HG02852 (cell line): Measurements from ENCODE around the gene SNRPD2.
A peak's percentile ranks its signal among the peaks of the same experiment; 100 is the strongest.
"Not testable (repeated sequence)": the region's sequence is repeated elsewhere in the genome, so short reads cannot be mapped to it uniquely, and the experiment has no call there.

Source experiments
- ATAC-seq: cut with Tn5 transposase; IDR thresholded peaks from one replicate; pipeline ENCODE4 v1.9.1; 2021; ENCODE audit warnings: mild to moderate bottlenecking, moderate library complexity; ENCODE audit not compliant: unreplicated experiment

SNRPD2 gene

GRCh38 chr19:45691516-45692186, at the start of gene SNRPD2:
Gene SNRPD2 (minus strand): TSS chr19:45691953. CDS start chr19:45691888, 65 bp downstream.
- ATAC-seq = peak; percentile 40

- no peak for ATAC-seq
Measured at GRCh38 chr19:45739498-45740439, 48.0 kb upstream of the SNRPD2 start.

GRCh38 chr19:45733160-45733810, 41.5 kb upstream of the SNRPD2 start, which contains the start of gene MEIOSIN:
Gene MEIOSIN (plus strand): TSS chr19:45733439. CDS start chr19:45735377, 1,938 bp downstream.
- ATAC-seq = no peak

- ATAC-seq = peak; percentile 83
Measured at GRCh38 chr19:45730368-45731288, 38.9 kb upstream of the SNRPD2 start, which contains the start of gene FBXO46. Gene FBXO46 (minus strand): TSS chr19:45730896. CDS start chr19:45713495, 17,401 bp downstream.

GRCh38 chr19:45729800-45730290, 38.1 kb upstream of the SNRPD2 start:
- no peak for ATAC-seq

- ATAC-seq = not testable (repeated sequence)
Measured at GRCh38 chr19:45728683-45729082, 36.9 kb upstream of the SNRPD2 start.

GRCh38 chr19:45720065-45720464, 28.3 kb upstream of the SNRPD2 start:
- not testable (repeated sequence) for ATAC-seq

GRCh38 chr19:45717983-45718650, 26.4 kb upstream of the SNRPD2 start:
- no peak for ATAC-seq

- peak; percentile 92 for ATAC-seq
Measured at GRCh38 chr19:45717131-45717982, 25.6 kb upstream of the SNRPD2 start.

- no peak for ATAC-seq
Measured at GRCh38 chr19:45716359-45717130, 24.8 kb upstream of the SNRPD2 start.

GRCh38 chr19:45715139-45715538, 23.4 kb upstream of the SNRPD2 start:
- no peak for ATAC-seq

GRCh38 chr19:45713141-45713540, 21.4 kb upstream of the SNRPD2 start:
- no peak for ATAC-seq

GRCh38 chr19:45712699-45713067, 20.9 kb upstream of the SNRPD2 start:
- ATAC-seq = no peak

- ATAC-seq = no peak
Measured at GRCh38 chr19:45711851-45712698, 20.3 kb upstream of the SNRPD2 start.

GRCh38 chr19:45710356-45711130, 18.8 kb upstream of the SNRPD2 start:
- no peak for ATAC-seq
